ENCODE measurements around the gene HNRNPD. TPM values are rescaled to one million over a fixed set of nuclear protein-coding genes. Genes with fewer than 3 reads are reported as not detected.
"Not testable (repeated sequence)": the region's sequence is repeated elsewhere in the genome, so short reads cannot be mapped to it uniquely, and the experiment has no call there.

The HNRNPD gene
- total RNA-seq, 3 donors from 2014 or later = 120 to 176 (median 172) TPM

DNA sequence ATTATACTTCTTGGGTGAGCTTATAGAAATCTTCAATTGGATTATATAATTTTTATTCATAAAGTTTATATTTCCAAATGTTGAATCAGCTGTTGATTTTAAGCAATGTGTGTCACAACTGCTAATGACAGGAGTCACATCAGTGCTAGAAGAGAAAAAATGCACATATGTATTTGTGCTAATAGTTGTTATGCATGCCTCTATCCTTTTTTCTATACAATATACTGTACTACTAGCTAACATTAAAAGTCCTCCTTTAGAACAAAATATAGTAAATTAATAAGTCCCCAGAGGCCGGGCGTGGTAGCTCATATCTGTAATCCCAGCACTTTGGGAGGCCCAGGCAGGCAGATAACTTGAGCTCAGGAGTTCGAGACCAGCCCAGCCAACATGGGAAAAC lies 23.7 kb upstream of the HNRNPD start:
- intact Hi-C loops (cut with DNase I, micrococcal nuclease) = no loop called here
- Histone ChIP-seq H3K9me3 (no peaks in the 10 kb centered on the region), H3K36me3 (ENCODE audit: low read depth) (no peaks in the 10 kb centered on the region), H3K4me3 (no peak overlapping the region), H3K4me1 (ENCODE audit: low read depth) (no peaks in the 10 kb centered on the region)
- TF ChIP-seq CTCF (IDR thresholded peaks at IDR 0.05) = no peak
- DNase-seq (no peak), ATAC-seq (no peak)

DNA sequence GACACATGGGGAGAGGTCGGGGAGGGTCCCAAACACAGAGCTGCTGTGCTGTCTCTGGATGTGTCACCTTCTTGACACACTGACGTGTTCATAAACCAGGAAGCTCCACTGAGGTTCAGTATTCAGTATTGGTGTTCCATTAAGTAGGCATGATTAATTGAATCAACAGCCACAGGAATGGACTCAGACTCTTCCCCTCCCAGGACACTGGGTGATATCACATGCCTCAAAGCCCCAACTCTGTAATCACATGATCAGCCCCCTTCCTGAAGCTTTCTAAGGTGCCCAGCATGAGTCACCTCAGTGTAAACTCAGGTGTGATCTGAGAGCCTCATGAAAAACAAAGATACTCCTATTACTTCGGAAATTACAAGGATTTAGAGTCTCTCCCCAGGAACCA lies 21.1 kb upstream of the HNRNPD start:
- no peak overlapping the region for H3K4me3 ChIP-seq
- H3K4me1 ChIP-seq (ENCODE audit: low read depth) = no peaks in the 10 kb centered on the region
- TF ChIP-seq CTCF (IDR thresholded peaks at IDR 0.05) = no peak
- H3K36me3 ChIP-seq (ENCODE audit: low read depth) = no peaks in the 10 kb centered on the region
- intact Hi-C loops (cut with DNase I, micrococcal nuclease) = no loop called here
- H3K9me3 ChIP-seq = no peaks in the 10 kb centered on the region
- ATAC-seq (no peak), DNase-seq (no peak)

DNA sequence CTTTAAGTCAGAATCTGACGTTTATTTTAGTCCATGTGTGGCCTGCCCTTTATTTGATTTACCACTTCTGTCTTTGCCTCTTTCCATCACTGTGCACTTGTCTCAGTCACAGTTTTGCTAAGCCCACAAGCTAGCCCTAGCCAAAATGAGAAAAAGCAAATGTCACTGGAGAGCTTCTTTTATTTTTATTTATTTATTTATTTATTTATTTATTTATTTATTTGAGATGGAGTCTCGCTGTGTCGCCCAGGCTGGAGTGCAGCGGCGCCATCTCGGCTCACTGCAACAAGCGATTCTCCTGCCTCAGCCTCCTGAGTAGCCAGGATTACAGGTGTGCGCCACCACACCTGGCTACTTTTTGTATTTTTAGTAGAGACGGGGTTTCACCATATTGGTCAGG lies 16.3 kb upstream of the HNRNPD start:
- ATAC-seq; DNase-seq; intact Hi-C loops (cut with DNase I, micrococcal nuclease); H3K4me1 ChIP-seq (ENCODE audit: low read depth); H3K36me3 ChIP-seq (ENCODE audit: low read depth); H3K9me3 ChIP-seq; H3K4me3 ChIP-seq: not testable (repeated sequence)

- intact Hi-C loops (cut with DNase I, micrococcal nuclease) = no loop called here
- H3K9me3 ChIP-seq = no peaks in the 10 kb centered on the region
- H3K4me1 ChIP-seq (ENCODE audit: low read depth) = no peaks in the 10 kb centered on the region
- peak; percentile 35 for ATAC-seq
- H3K36me3 ChIP-seq (ENCODE audit: low read depth) = no peaks in the 10 kb centered on the region
- no peak for TF ChIP-seq CTCF (IDR thresholded peaks at IDR 0.05)
- H3K4me3 ChIP-seq = no peak overlapping the region
- DNase-seq = no peak
Measured at GRCh38 chr4:82388405-82388804, 14.6 kb upstream of the HNRNPD start.

DNA sequence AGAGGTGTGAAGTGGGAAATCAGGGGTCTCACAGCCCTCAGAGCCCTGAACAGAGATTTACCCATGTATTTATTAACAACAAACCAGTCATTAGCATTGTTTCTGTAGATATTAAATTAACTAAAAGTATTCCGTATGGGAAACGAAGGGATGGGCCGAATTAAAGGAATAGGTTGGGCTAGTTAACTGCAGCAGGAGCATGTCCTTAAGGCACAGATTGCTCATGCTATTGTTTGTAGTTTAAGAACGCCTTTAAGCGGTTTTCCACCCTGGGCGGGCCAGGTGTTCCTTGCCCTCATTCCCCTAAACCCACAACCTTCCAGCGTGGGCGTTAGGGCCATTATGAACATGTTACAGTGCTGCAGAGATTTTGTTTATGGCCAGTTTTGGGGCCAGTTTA lies 12.5 kb upstream of the HNRNPD start:
- H3K9me3 ChIP-seq; H3K36me3 ChIP-seq (ENCODE audit: low read depth); DNase-seq; H3K4me3 ChIP-seq; ATAC-seq; H3K4me1 ChIP-seq (ENCODE audit: low read depth); intact Hi-C loops (cut with DNase I, micrococcal nuclease): not testable (repeated sequence)

DNA sequence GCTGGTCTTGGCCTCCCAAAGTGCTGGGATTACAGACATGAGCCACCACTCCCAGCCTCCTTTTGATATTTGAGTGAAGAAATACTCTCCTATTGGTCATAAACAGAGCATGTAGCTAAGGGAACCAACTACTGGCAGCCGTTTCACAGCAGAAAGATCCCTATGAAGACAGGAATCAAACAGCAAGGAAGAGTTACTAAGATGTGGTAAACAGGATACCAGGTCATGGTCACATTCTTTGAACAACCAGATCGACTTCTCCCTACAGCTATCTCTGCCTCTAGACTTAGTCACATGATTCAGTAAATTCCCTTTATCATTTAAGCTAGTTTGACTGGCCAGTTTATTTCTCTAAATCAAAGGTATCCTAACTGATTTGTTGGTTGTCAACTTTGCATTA lies 9.0 kb upstream of the HNRNPD start:
- intact Hi-C loops (cut with DNase I, micrococcal nuclease) = no loop called here

More for the DNA sequence above, 9.0 kb upstream of the HNRNPD start:
- Histone ChIP-seq H3K36me3 (ENCODE audit: low read depth) (no peaks in the 10 kb centered on the region), H3K4me1 (ENCODE audit: low read depth) (no peaks in the 10 kb centered on the region), H3K9me3 (no peaks in the 10 kb centered on the region), H3K4me3 (no peak overlapping the region)
- DNase-seq = no peak
- no peak for TF ChIP-seq CTCF (IDR thresholded peaks at IDR 0.05)
- no peak for ATAC-seq
